BJ (cell line): ENCODE data around the gene PHLDB2. TPM values are rescaled to one million over a fixed set of nuclear protein-coding genes. Genes with fewer than 3 reads are reported as not detected.

Experiments
- CTCF ChIA-PET: fragments of 350-600 bp; formaldehyde crosslinking; extraction: SDS; loops from one replicate; lab custom pipeline; 2021; ENCODE audit warnings: antibody characterized with exemption, inconsistent platforms; lab: Yijun Ruan, JAX
- POLR2A ChIA-PET: fragments of 300-600 bp; sonication (Branson Sonifier 250); formaldehyde crosslinking; extraction: SDS; loops from one replicate; lab custom pipeline; 2021; ENCODE audit warnings: antibody characterized with exemption; lab: Charles Lee
- DNase-seq: peaks from one replicate; pipeline ENCODE4 v3.0.0-alpha.2; 2011; ENCODE audit warnings: low read depth
- H3K27me3 ChIP-seq: 2 replicates; pipeline ENCODE4 v1.6.0; 2011; ENCODE audit warnings: low read length; ENCODE audit not compliant: control insufficient read depth, insufficient read depth
- H3K36me3 ChIP-seq: 2 replicates; pipeline ENCODE4 v1.5.1; 2011; ENCODE audit warnings: low read length; ENCODE audit not compliant: control insufficient read depth, insufficient read depth
- H3K4me3 ChIP-seq: 2 replicates; pipeline ENCODE4 v1.5.1; 2011; ENCODE audit warnings: low read depth, mild to moderate bottlenecking, control low read depth, low read length
- CTCF ChIP-seq: IDR thresholded peaks from 2 replicates; pipeline ENCODE4 v1.5.1; 2011; ENCODE audit warnings: low read depth, mild to moderate bottlenecking, control low read depth, inconsistent platforms, low read length, moderate library complexity; ENCODE audit not compliant: insufficient read depth
- polyA plus RNA-seq: library from polyadenylated mRNA; depleted of rRNA; stranded (reverse); fragments of >200 nt; gene quantifications from 2 replicates; pipeline ENCODE4 v1.2.3, GENCODE V29; 2011

PHLDB2 gene
- polyA plus RNA-seq, 1 experiment = 44.7 TPM

DNA sequence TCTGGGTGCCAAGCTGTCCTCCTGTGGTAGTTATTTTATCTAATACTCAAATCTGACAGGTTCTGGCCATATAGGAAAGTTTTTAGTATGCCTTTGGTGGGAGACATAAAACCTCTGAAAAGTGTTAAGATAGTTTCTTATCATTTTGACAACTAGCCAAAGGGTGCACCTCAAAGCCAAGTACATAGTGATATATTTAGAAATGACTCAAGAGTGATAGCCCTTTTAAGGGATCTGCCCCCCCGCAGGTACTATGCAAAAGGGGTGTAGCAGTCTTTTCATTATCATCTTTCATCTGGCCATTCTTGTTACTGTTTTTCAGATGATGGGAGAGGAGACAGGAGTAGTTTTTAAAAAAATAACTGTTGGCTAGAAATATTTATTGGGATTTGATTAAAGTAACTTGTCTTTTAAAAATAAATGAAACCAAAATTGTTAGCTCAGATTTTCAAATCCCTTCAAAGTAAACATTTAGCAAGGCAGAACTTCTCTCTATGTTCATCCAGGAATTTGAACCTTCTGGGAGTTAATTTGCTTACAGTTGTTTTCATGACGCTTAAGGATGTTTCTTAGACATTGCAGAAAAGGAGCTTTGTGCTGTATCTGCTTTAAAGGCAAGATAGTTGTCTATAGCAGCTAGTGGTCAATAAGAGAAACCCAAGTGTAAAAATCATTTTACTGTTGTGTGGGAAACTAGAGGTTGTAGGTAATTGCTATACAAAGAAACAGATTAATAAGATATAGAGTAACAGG, 5.1 kb downstream of the PHLDB2 start:
- Histone ChIP-seq H3K36me3 (no peaks in the 10 kb centered on the region), H3K27me3 (no peaks in the 10 kb centered on the region), H3K4me3 (no peak overlapping the region)
- no peak for TF ChIP-seq CTCF
- ChIA-PET CTCF (interaction anchor here (1.0 to 12.0 kb wide), 12 partner anchors 11 to 170 kb away, joined by 3 to 190 read pairs (median 6); no protein-coding TSS in a partner anchor), POLR2A (interaction anchor here (0.6 to 0.7 kb wide), 3 partner anchors 114 to 171 kb away, joined by 3 read pairs; no protein-coding TSS in a partner anchor)
- DNase-seq = no peak

- DNase-seq = peak; percentile 74
- no peaks in the 10 kb centered on the region for H3K27me3 ChIP-seq
- TF ChIP-seq CTCF = peak; percentile 48
- CTCF ChIA-PET = interaction anchor here (0.5 to 12.0 kb wide), 18 partner anchors 10 to 468 kb away, joined by 3 to 190 read pairs (median 4); partner anchors contain the start of genes ABHD10 and CD200
- H3K36me3 ChIP-seq = peaks cover 2% of the 10 kb centered on the region; the same call in 1 of the 2 replicates
- H3K4me3 ChIP-seq = no peak overlapping the region
- POLR2A ChIA-PET = interaction anchor here (0.6 to 0.7 kb wide), 2 partner anchors 113 to 149 kb away, joined by 3 read pairs; no protein-coding TSS in a partner anchor
These were observed 6.0 kb downstream of the PHLDB2 start for GRCh38 chr3:111864821-111865656.

GRCh38 chr3:111867889-111868426, 8.9 kb downstream of the PHLDB2 start:
- DNase-seq = no peak
- CTCF ChIA-PET = interaction anchor here (0.6 to 12.0 kb wide), 6 partner anchors 8 to 172 kb away, joined by 3 to 190 read pairs (median 3); no protein-coding TSS in a partner anchor
- POLR2A ChIA-PET = no interaction called here
- H3K27me3 ChIP-seq = no peaks in the 10 kb centered on the region
- TF ChIP-seq CTCF = no peak
- no peak overlapping the region for H3K4me3 ChIP-seq
- peaks cover 6% of the 10 kb centered on the region for H3K36me3 ChIP-seq

- ChIA-PET POLR2A (no interaction called here), CTCF (interaction anchor here (1.1 kb wide), 1 partner anchor 153 kb away, joined by 4 read pairs; no protein-coding TSS in a partner anchor)
- H3K36me3 ChIP-seq = peaks cover 6% of the 10 kb centered on the region
- DNase-seq = no peak
- H3K4me3 ChIP-seq = no peak overlapping the region
- H3K27me3 ChIP-seq = no peaks in the 10 kb centered on the region
- no peak for TF ChIP-seq CTCF
These were observed 11.6 kb downstream of the PHLDB2 start for GRCh38 chr3:111870620-111871019.
